ENCODE measurements around the gene TRMT11. TPM values are rescaled to one million over a fixed set of nuclear protein-coding genes. Genes with fewer than 3 reads are reported as not detected.
"Not testable (repeated sequence)": the region's sequence is repeated elsewhere in the genome, so short reads cannot be mapped to it uniquely, and the experiment has no call there.

TRMT11 gene
- total RNA-seq, 3 donors from 2014 or later: 20.7 to 22.7 (median 21.5) TPM

GRCh38 chr6:126016591-126016990 is 30.3 kb downstream of the TRMT11 start:
- no peak overlapping the region for H3K4me3 ChIP-seq
- no peak for DNase-seq
- ATAC-seq: no peak
- H3K9me3 ChIP-seq: no peaks in the 10 kb centered on the region
- TF ChIP-seq, protein P1, sequence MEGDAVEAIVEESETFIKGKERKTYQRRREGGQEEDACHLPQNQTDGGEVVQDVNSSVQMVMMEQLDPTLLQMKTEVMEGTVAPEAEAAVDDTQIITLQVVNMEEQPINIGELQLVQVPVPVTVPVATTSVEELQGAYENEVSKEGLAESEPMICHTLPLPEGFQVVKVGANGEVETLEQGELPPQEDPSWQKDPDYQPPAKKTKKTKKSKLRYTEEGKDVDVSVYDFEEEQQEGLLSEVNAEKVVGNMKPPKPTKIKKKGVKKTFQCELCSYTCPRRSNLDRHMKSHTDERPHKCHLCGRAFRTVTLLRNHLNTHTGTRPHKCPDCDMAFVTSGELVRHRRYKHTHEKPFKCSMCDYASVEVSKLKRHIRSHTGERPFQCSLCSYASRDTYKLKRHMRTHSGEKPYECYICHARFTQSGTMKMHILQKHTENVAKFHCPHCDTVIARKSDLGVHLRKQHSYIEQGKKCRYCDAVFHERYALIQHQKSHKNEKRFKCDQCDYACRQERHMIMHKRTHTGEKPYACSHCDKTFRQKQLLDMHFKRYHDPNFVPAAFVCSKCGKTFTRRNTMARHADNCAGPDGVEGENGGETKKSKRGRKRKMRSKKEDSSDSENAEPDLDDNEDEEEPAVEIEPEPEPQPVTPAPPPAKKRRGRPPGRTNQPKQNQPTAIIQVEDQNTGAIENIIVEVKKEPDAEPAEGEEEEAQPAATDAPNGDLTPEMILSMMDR (IDR thresholded peaks at IDR 0.05): no peak
- intact Hi-C loops (cut with DNase I, micrococcal nuclease): no loop called here
- H3K36me3 ChIP-seq (ENCODE audit: low read depth): no peaks in the 10 kb centered on the region
- H3K4me1 ChIP-seq (ENCODE audit: low read depth): no peaks in the 10 kb centered on the region

GRCh38 chr6:126017668-126018067 is 31.3 kb downstream of the TRMT11 start:
- Histone ChIP-seq H3K4me1 (ENCODE audit: low read depth) (no peaks in the 10 kb centered on the region), H3K9me3 (no peaks in the 10 kb centered on the region), H3K36me3 (ENCODE audit: low read depth) (no peaks in the 10 kb centered on the region), H3K4me3 (no peak overlapping the region)
- ATAC-seq (no peak), DNase-seq (no peak)
- intact Hi-C loops (cut with DNase I, micrococcal nuclease): no loop called here
- TF ChIP-seq, protein P1 (IDR thresholded peaks at IDR 0.05): no peak

DNA sequence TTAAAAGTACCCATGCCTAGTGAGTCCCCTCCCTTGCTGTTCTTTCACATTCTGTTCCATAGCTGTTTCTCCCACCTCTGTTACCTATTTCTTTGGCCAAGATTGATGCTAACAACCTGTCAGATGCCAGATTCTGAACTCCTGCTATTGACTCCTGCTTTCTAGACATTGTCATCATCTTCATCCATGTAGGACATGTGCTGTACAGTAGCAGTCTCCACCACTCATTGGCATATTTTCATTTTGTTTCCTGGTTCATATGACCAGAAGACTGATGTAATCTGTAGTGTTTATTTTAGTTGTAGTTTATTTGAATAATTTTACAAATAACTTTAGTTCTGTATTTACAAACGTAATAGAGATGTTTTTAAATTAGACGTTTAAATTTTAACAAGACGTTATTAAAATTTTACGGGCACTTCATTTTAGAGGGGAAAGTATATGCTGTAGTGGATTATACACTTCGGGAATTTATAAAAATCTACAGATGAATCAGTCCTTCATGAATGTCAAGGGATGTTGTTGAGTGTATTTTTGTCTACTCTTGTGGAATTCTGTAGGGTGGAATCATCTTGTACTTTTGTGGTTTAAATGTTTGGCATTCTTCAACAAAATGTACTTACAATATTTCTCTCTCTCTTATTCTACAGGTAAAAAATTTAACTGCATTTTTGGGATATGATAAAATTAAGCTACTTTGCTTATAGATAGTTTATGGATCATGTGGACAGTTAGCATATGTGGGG is 34.1 kb downstream of the TRMT11 start:
- TF ChIP-seq, protein P1 (IDR thresholded peaks at IDR 0.05): no peak
- ATAC-seq: no peak
- no peak overlapping the region for H3K4me3 ChIP-seq
- H3K36me3 ChIP-seq (ENCODE audit: low read depth): no peaks in the 10 kb centered on the region
- DNase-seq: no peak
- no peaks in the 10 kb centered on the region for H3K9me3 ChIP-seq
- no peaks in the 10 kb centered on the region for H3K4me1 ChIP-seq (ENCODE audit: low read depth)
- intact Hi-C loops (cut with DNase I, micrococcal nuclease): loop anchor here in 1 of 2 donors (5.0 kb wide), 1 partner anchor 227 kb away; no protein-coding TSS in a partner anchor

GRCh38 chr6:126023474-126023873 is 37.1 kb downstream of the TRMT11 start:
- not testable (repeated sequence) for H3K9me3 ChIP-seq; H3K4me3 ChIP-seq; ATAC-seq; H3K4me1 ChIP-seq (ENCODE audit: low read depth); DNase-seq; H3K36me3 ChIP-seq (ENCODE audit: low read depth)
- intact Hi-C loops (cut with DNase I, micrococcal nuclease): loop anchor here in 1 of 2 donors (5.0 kb wide), 1 partner anchor 224 kb away; no protein-coding TSS in a partner anchor

DNA sequence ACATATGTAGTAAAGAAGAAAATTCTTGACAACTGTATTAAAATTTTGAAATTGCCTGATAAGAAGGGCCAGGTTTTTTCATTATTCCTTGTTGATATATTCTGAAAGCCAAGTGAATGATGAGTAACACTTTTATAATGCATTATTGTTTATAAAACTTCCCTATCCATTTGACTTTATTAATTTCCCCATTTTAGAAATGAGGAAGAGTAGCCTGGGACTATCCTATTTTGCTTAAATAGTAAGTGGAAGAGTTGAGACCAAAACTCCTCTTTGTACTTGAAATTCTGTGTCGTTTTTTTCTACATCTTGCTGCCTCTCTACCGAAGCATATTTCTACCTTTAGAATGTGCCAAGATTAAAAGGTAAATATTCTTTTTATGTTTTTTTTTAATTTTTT is 39.7 kb downstream of the TRMT11 start:
- H3K36me3 ChIP-seq (ENCODE audit: low read depth): no peaks in the 10 kb centered on the region
- intact Hi-C loops (cut with DNase I, micrococcal nuclease): no loop called here
- no peaks in the 10 kb centered on the region for H3K9me3 ChIP-seq
- TF ChIP-seq, protein P1 (IDR thresholded peaks at IDR 0.05): no peak
- H3K4me3 ChIP-seq: no peak overlapping the region
- DNase-seq (no peak), ATAC-seq (no peak)
- H3K4me1 ChIP-seq (ENCODE audit: low read depth): no peaks in the 10 kb centered on the region

DNA sequence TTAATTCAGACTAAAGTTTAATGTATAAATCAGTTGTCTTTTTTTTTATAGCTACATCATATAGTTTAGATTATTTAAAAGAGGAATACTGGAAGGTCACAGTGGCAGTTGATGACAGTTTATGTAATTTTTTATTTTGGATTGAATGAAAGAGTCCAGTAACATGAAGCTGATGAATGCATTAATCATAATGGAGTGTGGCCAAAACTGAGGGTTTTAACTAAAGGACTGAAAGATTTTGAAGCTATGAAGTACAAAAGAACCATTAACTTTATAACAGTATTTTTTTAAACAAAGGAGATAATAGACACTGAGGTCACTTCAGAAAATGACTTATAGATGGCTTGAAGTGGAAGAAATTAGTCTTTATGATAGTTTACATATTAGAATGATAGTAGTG is 41.3 kb downstream of the TRMT11 start:
- H3K4me1 ChIP-seq (ENCODE audit: low read depth): no peaks in the 10 kb centered on the region
- intact Hi-C loops (cut with DNase I, micrococcal nuclease): no loop called here
- no peaks in the 10 kb centered on the region for H3K9me3 ChIP-seq
- DNase-seq (no peak), ATAC-seq (no peak)
- TF ChIP-seq, protein P1 (IDR thresholded peaks at IDR 0.05): no peak
- no peaks in the 10 kb centered on the region for H3K36me3 ChIP-seq (ENCODE audit: low read depth)
- H3K4me3 ChIP-seq: no peak overlapping the region
